GM18507 (cell line): ENCODE data around the gene KLK15.
A peak's percentile ranks its signal among the peaks of the same experiment; 100 is the strongest.

Source experiments
- DNase-seq: peaks from one replicate; pipeline ENCODE4 v3.0.0; 2011; ENCODE audit warnings: low read depth; ENCODE audit not compliant: insufficient read length; ENCODE audit errors: extremely low spot score
- FAIRE-seq: peaks from 2 replicates; lab custom pipeline; 2011; peaks lifted over from hg19 to GRCh38; lab: Jason Lieb, UNC

KLK15 gene

DNA sequence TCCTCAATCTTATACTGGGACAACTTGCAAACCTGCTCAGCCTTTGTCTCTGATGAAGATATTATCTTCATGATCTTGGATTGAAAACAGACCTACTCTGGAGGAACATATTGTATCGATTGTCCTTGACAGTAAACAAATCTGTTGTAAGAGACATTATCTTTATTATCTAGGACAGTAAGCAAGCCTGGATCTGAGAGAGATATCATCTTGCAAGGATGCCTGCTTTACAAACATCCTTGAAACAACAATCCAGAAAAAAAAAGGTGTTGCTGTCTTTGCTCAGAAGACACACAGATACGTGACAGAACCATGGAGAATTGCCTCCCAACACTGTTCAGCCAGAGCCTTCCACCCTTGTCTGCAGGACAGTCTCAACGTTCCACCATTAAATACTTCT, 17.4 kb upstream of the KLK15 start:
- DNase-seq (no peak), FAIRE-seq (no peak)

DNA sequence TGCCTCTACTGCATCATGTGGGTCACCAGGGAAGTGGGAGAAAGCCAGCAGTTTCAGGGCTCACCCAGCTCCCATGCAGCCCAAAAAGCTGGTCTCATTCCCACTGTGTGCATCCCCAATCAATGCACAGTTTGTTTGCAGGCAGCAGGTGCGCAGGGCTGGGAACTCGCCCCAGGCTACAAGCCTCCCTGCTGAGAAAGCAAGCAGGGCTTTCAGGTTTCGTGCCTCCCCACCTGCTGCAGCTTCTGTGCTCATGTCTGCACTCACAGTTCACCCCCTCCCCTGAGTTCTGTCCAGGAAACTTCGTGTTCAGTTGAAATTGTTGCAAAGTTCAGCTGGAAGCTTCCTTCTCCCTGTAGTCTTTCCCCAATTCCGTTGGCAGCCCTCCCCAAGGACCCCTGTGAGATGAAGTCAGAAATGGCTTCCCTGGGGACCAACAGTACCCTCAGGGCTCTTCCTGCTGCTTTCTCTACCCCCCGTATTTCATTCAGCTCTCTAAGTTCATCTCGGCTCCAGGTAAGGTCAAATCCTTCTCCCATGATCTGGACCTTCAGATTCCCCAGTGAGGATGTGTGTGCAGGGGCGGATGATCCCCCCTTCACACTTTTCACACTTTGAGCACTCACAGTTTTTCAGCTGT, 11.0 kb upstream of the KLK15 start:
- no peak for DNase-seq
- no peak for FAIRE-seq

- FAIRE-seq = no peak
Observed at GRCh38 chr19:50843701-50844221, 10.4 kb upstream of the KLK15 start.

DNA sequence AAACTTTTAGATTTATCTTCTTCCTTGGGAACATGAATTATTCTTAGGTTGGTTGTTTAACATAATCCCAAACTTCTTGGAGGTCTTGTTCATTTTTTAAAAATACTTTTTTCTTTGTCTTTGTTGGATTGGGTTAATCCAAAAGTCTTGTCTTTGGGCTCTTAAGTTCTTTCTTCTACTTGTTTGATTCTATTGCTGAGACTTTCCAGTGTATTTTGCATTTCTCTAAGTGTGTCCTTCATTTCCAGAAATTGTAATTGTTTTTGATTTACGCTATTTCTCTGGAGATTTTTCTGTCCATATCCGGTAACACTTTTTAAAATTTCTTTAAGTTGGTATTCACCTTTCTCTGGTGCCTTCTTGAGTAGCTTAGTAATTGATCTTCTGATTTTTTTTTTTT, 9.8 kb upstream of the KLK15 start:
- FAIRE-seq (no peak), DNase-seq (no peak)

More at GRCh38 chr19:50843701-50844221, 10.4 kb upstream of the KLK15 start:
- no peak for DNase-seq

DNA sequence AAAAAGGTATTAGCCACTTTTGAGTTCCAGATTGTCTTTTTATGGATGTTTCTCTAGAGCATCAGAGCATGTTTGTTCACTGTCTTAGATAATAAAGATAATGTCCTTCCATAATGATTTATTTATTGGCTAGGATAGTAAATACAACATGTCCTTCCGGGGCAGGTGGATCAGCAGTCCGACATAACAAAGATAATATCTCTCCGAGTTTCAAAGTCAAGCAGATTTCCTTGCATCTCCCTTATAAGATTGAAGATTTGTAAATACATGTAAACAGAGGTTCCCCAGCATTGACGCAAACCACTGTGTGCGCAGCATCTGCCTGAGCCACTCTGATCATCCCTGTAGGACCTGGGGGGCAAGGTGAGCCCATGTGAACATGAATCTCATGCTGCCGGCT, 8.8 kb upstream of the KLK15 start:
- DNase-seq (no peak), FAIRE-seq (no peak)

DNA sequence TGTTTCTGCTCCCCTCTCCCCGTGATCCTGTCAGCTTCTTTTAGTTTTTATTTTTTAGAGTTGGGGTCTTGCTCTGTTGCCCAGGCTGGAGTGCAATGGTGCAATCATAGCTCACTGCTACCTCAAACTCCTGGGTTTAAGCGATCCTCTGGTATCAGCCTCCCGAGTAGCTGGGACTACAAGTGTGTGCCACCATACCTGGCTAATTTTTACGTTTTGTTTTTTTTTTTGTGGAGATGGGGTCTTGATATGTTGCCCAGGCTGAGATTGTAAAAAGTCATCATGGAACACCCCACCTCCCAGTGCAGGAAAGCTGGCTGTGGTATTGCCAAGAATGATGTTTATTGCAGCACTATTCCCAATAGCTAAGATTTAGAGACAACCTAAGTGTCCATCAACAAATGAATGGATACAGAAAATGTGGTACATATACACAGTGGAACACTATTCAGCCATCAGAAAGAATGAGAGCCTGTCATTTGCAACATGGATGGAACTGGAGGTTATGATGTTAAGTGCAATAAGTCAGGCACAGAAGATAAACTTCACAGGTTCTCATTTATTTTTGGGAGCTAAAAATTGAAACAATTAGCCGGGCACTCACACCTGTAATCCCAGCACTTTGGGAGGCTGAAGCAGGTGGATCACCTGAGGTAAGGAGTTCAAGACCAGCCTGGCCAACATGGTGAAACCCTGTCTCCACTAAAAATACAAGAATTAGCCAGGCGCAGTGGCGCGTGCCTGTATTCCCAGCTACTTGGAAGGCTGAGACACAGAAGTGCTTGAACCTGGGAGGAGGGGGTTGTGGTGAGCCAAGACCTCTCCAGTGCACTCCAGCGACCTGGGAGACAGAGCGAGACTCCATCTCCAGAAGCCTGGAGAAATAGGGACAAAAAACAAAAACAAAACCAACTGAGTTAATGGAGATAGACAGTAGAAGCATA, 6.6 kb upstream of the KLK15 start:
- DNase-seq = no peak
- FAIRE-seq = no peak

- DNase-seq = no peak
- FAIRE-seq = peak; percentile 68
Observed at GRCh38 chr19:50838239-50838638, 4.9 kb upstream of the KLK15 start.

DNA sequence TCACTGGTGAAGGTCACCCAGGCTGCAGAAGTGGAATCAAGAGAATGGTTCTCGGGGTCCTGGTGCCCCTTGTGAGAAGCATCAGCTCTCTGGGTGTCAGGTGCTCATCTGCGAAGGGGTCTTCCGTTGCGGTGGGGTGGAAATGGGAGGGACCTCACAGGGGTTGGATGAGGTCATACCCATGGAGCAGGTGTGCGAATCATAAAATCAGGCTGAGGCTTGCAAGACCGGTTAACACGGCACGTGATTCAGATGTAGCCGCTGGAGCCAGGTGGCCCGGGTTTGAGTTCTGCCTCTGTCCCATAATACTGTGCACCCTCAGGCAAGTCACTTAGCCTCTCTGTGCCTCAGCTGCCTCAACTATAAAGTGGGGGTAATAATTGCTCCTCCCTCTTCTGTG, 3.9 kb upstream of the KLK15 start:
- DNase-seq (no peak), FAIRE-seq (no peak)

DNA sequence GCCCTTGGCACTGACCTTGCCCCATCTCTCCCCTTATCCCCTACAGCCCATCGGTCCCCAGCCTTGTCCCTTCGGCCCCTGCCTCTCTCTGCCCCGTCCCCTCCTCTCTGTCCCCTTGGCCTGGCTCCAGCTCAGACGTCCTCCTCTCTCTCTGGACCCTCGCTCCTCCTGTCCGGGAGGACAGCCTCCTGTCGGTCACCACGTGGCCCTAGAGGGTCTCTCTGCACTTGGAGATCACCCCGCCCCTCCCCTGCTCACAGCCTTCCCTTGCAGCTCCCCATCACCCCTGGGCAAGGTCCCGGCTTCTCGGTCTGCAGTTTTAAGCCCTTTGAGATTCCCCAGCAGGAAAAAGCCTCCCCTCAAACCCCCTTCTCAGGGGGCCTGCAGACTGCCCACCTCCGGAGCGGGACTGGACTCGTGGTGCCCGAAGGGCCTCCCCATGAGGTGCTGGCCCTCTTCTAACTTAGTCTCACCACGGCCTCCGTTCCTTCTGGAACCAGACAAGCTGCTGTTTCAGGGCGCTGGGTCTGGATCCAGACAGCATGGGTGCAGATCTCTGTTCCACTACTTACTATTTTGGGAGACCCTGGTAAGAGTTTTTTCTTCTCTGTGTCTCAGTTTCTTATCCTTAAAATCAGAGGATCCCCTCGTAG, 3.3 kb upstream of the KLK15 start:
- DNase-seq = no peak
- FAIRE-seq = no peak

DNA sequence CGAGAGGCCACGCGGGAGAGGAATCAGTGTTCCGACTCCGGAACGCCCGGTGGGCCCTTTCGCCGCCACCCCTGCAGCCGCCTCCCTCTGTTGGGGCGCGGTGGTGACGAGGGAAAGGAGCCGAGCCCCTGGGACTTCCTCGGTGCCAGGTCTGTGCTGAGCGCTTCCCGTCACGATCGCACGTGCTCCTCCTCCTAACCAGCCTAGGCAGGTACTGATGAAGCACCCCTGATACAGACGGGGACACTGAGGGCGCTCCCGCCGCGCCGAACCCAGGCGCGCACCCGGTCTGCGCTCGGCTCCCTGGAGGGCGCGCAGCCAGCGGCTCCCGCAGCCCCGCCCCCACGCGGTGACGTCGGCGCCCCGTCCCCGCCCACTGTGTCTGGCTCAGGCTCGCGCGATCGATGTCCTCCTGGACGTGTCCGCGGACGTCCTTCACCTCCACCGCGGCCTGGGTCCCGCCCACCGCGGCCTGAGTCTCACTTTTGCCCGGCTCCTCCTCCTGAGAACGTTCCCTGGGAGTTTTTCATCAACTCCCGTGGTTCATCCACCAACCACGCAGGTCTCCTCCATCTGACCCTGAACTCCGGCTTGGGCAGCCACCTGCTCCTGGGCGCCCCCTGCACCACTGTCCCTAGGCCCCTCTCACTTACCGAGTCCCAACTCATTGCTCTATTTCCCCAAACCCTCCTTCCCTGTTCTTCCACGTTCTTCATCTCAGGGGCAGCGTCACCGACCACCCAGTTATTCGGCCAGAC, 2.6 kb upstream of the KLK15 start:
- FAIRE-seq (peak; percentile 85), DNase-seq (peak; percentile 84)

DNA sequence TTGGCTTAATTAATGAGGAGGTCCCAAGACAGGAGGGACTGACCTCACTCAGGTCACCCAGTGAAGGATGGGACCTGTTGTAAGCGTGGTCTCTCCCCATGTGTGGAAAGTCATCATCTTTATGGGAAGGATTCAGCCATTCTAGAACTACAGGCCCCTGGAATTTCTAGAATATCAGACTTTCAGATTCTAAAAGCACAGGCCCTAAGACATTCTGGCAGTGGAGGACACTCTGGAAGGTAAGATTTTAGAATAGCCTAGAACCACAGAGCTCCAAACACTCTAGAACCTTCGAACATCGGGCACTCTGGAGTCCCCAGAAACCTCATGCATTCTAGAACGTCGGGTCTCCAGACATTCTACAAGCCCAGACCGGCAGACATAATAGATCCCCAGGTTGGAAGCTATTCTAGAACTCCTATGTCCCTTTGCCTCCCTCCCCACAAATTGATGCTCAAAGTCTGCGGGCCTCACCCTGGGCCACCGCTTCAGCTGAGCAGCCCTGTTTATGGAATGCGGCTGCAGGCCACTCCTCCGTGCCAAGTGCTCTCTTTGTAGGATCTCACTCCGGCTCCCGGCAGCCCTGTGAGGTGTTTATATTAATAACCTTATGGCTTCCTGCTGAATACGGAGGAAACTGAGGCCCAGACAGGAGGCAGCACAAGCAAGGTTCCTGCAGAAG, 1.9 kb upstream of the KLK15 start:
- FAIRE-seq = no peak

DNA sequence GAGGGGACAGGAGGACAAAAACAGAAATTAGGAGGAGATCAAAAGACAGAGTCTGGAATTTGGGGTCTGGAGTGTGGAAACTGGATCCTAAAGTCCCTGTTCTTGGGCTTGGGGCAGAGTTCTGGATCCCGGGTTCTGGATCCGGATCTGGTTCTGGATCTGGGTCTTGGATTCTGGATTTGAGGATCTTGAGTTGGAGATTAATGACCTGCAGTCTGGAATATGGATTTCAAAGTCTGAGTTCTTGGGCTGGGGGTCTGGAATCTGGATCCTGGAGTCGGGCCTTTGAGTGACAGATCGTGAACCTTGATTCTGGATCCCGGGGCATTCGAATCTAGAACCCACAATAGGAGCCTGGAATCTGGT, 411 bp upstream of the KLK15 start:
- DNase-seq (no peak), FAIRE-seq (no peak)

More for the DNA sequence above, 1.9 kb upstream of the KLK15 start:
- DNase-seq = no peak

- no peak for DNase-seq
Observed at GRCh38 chr19:50832666-50833065, 708 bp downstream of the KLK15 start.

GRCh38 chr19:50831026-50831396, 2.4 kb downstream of the KLK15 start:
- no peak for DNase-seq
- no peak for FAIRE-seq

More at GRCh38 chr19:50832666-50833065, 708 bp downstream of the KLK15 start:
- no peak for FAIRE-seq

GRCh38 chr19:50830266-50831025, 2.9 kb downstream of the KLK15 start:
- no peak for FAIRE-seq
- DNase-seq = no peak

- FAIRE-seq (no peak), DNase-seq (no peak)
Observed at GRCh38 chr19:50829801-50830200, 3.6 kb downstream of the KLK15 start.

- DNase-seq (no peak), FAIRE-seq (no peak)
Observed at GRCh38 chr19:50827476-50827875, 5.9 kb downstream of the KLK15 start.

DNA sequence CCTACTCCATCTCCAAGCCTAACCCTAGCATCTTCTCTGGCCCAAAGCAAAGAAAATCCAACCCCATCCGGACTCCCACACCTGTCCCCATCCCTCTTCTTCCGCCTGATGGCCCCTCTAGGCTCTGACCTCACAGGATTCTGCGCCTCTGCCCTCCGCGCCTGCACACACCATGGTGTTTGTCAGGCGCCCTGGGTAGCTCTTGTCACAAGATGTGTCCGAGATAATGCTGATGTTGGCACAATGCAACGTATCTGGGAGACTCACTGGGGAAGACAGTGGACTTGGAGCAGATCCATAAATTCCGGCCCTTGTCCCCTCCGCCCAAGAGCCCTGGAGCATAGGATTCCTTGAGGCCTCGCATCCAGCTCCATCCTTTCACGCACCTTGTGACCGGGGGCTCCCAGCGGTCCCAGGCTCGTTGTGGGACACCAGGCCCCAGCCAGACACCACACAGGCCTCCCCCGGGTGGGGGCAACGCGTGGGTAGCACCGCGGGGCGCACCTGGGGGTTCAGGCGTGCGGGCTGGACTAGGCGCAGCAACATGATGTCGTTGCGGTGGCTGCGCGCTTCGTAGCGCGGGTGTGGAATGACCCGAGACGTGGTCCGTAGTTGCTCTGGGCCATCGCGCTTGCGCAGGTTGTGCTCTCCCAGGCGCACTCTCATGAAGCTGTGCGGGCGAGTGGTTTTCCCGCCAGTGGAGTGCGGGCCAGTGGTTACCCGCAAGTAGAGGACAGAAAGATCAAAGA, 6.7 kb downstream of the KLK15 start:
- FAIRE-seq (no peak), DNase-seq (no peak)
